ENCODE results near the gene PEX6. TPM values are rescaled to one million over a fixed set of nuclear protein-coding genes. Genes with fewer than 3 reads are reported as not detected.
A peak's percentile ranks its signal among the peaks of the same experiment; 100 is the strongest.

PEX6 gene
- total RNA-seq, 2 experiments from 2014 or later = 7.3 to 9.0 TPM

- peak within 1 kb of the TSS; percentile 97 for H3K27ac Mint-ChIP-seq
- peaks cover 32% of the 10 kb centered on the region for H3K36me3 Mint-ChIP-seq (ENCODE audit: low read depth)
- peak; percentile 82 for ATAC-seq
- no peaks in the 10 kb centered on the region for H3K9me3 Mint-ChIP-seq
- DNase-seq = peak; percentile 98
- ChIA-PET CTCF (interaction anchor here (0.7 to 2.5 kb wide), 10 partner anchors 12 to 300 kb away, joined by 3 to 16 read pairs (median 6); partner anchors contain the start of genes DNPH1, KLHDC3, MEA1 and PEX6), POLR2A (interaction anchor here (0.6 to 3.6 kb wide), 33 partner anchors 9 to 1000 kb away, joined by 3 to 38 read pairs (median 4); partner anchors contain the start of genes CUL7, KLHDC3, MEA1 and PEX6)
- H3K4me1 Mint-ChIP-seq (ENCODE audit: low read depth) = peaks cover 32% of the 10 kb centered on the region
- TF ChIP-seq CTCF (IDR thresholded peaks at IDR 0.05) = no peak
- intact Hi-C loops (cut with micrococcal nuclease) = no loop called here
- peak within 1 kb of the TSS; percentile 95 for H3K4me3 Mint-ChIP-seq
- no peaks in the 10 kb centered on the region for H3K27me3 Mint-ChIP-seq
Measured at GRCh38 chr6:42928986-42929820, 49.8 kb downstream of the PEX6 start, which contains the start of gene CNPY3. Gene CNPY3, plus strand, starts transcription at chr6:42929480. Its CDS starts 91 bp downstream, at chr6:42929571.

- intact Hi-C loops (cut with micrococcal nuclease) = no loop called here
- H3K27me3 Mint-ChIP-seq = no peaks in the 10 kb centered on the region
- CTCF ChIA-PET = interaction anchor here (0.5 kb wide), 1 partner anchor 26 kb away, joined by 3 read pairs; no protein-coding TSS in a partner anchor
Measured at GRCh38 chr6:42925248-42925857, 53.6 kb downstream of the PEX6 start.

GRCh38 chr6:42923666-42924065 lies 55.3 kb downstream of the PEX6 start:
- no peaks in the 10 kb centered on the region for H3K27me3 Mint-ChIP-seq
- ATAC-seq (no peak), DNase-seq (no peak)
- intact Hi-C loops (cut with micrococcal nuclease) = no loop called here
- no peak overlapping the region for H3K4me3 Mint-ChIP-seq
- ChIA-PET POLR2A (no interaction called here), CTCF (no interaction called here)
- no peaks in the 10 kb centered on the region for H3K9me3 Mint-ChIP-seq
- TF ChIP-seq CTCF (IDR thresholded peaks at IDR 0.05) = no peak
- H3K27ac Mint-ChIP-seq = no peak overlapping the region
- H3K36me3 Mint-ChIP-seq (ENCODE audit: low read depth) = no peaks in the 10 kb centered on the region
- peaks cover 4% of the 10 kb centered on the region for H3K4me1 Mint-ChIP-seq (ENCODE audit: low read depth)

More at GRCh38 chr6:42925248-42925857, 53.6 kb downstream of the PEX6 start:
- no peak for TF ChIP-seq CTCF (IDR thresholded peaks at IDR 0.05)
- Mint-ChIP-seq H3K36me3 (ENCODE audit: low read depth) (peaks cover 4% of the 10 kb centered on the region), H3K9me3 (no peaks in the 10 kb centered on the region), H3K4me1 (ENCODE audit: low read depth) (peaks cover 8% of the 10 kb centered on the region), H3K4me3 (no peak overlapping the region), H3K27ac (no peak overlapping the region)
- no peak for DNase-seq
- POLR2A ChIA-PET = no interaction called here
- ATAC-seq = no peak

- ATAC-seq = no peak
- H3K36me3 Mint-ChIP-seq (ENCODE audit: low read depth) = no peaks in the 10 kb centered on the region
Measured at GRCh38 chr6:42921801-42922200, 57.2 kb downstream of the PEX6 start.

More at GRCh38 chr6:42921801-42922200, 57.2 kb downstream of the PEX6 start:
- no peak overlapping the region for H3K4me3 Mint-ChIP-seq
- intact Hi-C loops (cut with micrococcal nuclease) = no loop called here
- H3K9me3 Mint-ChIP-seq = no peaks in the 10 kb centered on the region
- H3K27me3 Mint-ChIP-seq = no peaks in the 10 kb centered on the region
- no peak for DNase-seq
- no peaks in the 10 kb centered on the region for H3K4me1 Mint-ChIP-seq (ENCODE audit: low read depth)
- CTCF ChIA-PET = no interaction called here
- H3K27ac Mint-ChIP-seq = no peak overlapping the region
- no peak for TF ChIP-seq CTCF (IDR thresholded peaks at IDR 0.05)
- POLR2A ChIA-PET = no interaction called here
